ENCODE data around the gene ALDH9A1.

ALDH9A1 gene

GRCh38 chr1:165616987-165617546, 81.3 kb downstream of the ALDH9A1 start:
- no peak for DNase-seq

- DNase-seq = no peak
Measured at GRCh38 chr1:165616054-165616612, 82.2 kb downstream of the ALDH9A1 start.

All from CD4-positive, alpha-beta T cell treated with Interleukin-10 for 1 hour (primary cell).